HepG2 (cell line): ENCODE results near the gene LRRC51. TPM values are rescaled to one million over a fixed set of nuclear protein-coding genes. Genes with fewer than 3 reads are reported as not detected.
A peak's percentile ranks its signal among the peaks of the same experiment; 100 is the strongest.

Source experiments
- AKAP8 ChIP-seq: sonication (generic); formaldehyde crosslinking; IDR thresholded peaks from 2 replicates; pipeline ENCODE4 v1.5.1; 2020; ENCODE audit warnings: mild to moderate bottlenecking, missing genetic modification reagents
- CHCHD3 ChIP-seq: sonication (generic); formaldehyde crosslinking; IDR thresholded peaks from 2 replicates; pipeline ENCODE4 v1.8.0; 2022; ENCODE audit warnings: mild to moderate bottlenecking, missing genetic modification reagents, moderate library complexity
- ELF4 ChIP-seq: sonication (generic); formaldehyde crosslinking; IDR thresholded peaks from 2 replicates; pipeline ENCODE4 v1.5.0; 2020; ENCODE audit warnings: missing genetic modification reagents, mild to moderate bottlenecking, moderate library complexity, borderline replicate concordance
- FOXA1 ChIP-seq, 2 experiments: fragments of 450-650 bp in 1 of 2; sonication (generic) in 1 of 2; formaldehyde crosslinking in 1 of 2; IDR thresholded peaks; 2 replicates each; pipeline versions ENCODE4 v1.4.0 to v1.6.1; 2016 to 2020; ENCODE audit warnings: missing genetic modification reagents in 1 of 2
- GMEB2 ChIP-seq: IDR thresholded peaks from 2 replicates; pipeline ENCODE4 v1.6.1; 2016; ENCODE audit warnings: missing biosample characterization, missing genetic modification reagents, low read depth
- GRHL1 ChIP-seq: sonication (generic); formaldehyde crosslinking; conservative IDR thresholded peaks from 2 replicates; pipeline ENCODE4 v1.8.0; 2022; ENCODE audit warnings: missing genetic modification reagents
- ISX ChIP-seq: sonication (generic); formaldehyde crosslinking; conservative IDR thresholded peaks from 2 replicates; pipeline ENCODE4 v1.5.0; 2020; ENCODE audit warnings: missing genetic modification reagents
- MNT ChIP-seq: fragments of 450-650 bp; IDR thresholded peaks from 2 replicates; pipeline ENCODE4 v1.6.1; 2016
- MXI1 ChIP-seq: IDR thresholded peaks from 3 replicates; pipeline ENCODE4 v1.6.1; 2012; ENCODE audit warnings: low read depth, low read length, inconsistent platforms, borderline replicate concordance
- REPIN1 ChIP-seq: sonication (generic); formaldehyde crosslinking; IDR thresholded peaks from 2 replicates; pipeline ENCODE4 v1.8.0; 2022; ENCODE audit warnings: missing genetic modification reagents, low read depth, mild to moderate bottlenecking, borderline replicate concordance
- SNAPC2 ChIP-seq: sonication (generic); formaldehyde crosslinking; IDR thresholded peaks from 2 replicates; pipeline ENCODE4 v1.8.1; 2022; ENCODE audit warnings: mild to moderate bottlenecking, missing genetic modification reagents
- SPEN ChIP-seq: sonication (generic); formaldehyde crosslinking; IDR thresholded peaks from 2 replicates; pipeline ENCODE4 v1.5.1; 2020; ENCODE audit warnings: low read depth, mild to moderate bottlenecking, missing genetic modification reagents
- TBX3 ChIP-seq: fragments of 450-650 bp; IDR thresholded peaks from 2 replicates; pipeline ENCODE4 v1.6.1; 2017; ENCODE audit warnings: antibody characterized with exemption, mild to moderate bottlenecking, inconsistent platforms, borderline replicate concordance
- ZMYM3 ChIP-seq: sonication (generic); formaldehyde crosslinking; IDR thresholded peaks from 2 replicates; pipeline ENCODE4 v1.5.1; 2020; ENCODE audit warnings: mild to moderate bottlenecking, missing genetic modification reagents
- ZNF451 ChIP-seq: sonication (generic); formaldehyde crosslinking; IDR thresholded peaks from 2 replicates; pipeline ENCODE4 v1.5.0; 2020; ENCODE audit warnings: mild to moderate bottlenecking, missing genetic modification reagents
- ZNF7 ChIP-seq: IDR thresholded peaks from 2 replicates; pipeline ENCODE4 v1.6.1; 2016; ENCODE audit warnings: missing biosample characterization, missing genetic modification reagents
- polyA plus RNA-seq, 8 experiments: library from polyadenylated mRNA; depleted of rRNA in 3 of 8; stranded (reverse) in 7 of 8; unstranded in 1 of 8; fragments of >200 nt; fragmentation: Illumina TruSeq in 4 of 8; extraction: Trizol in 4 of 8; gene quantifications; 2 replicates each; pipeline versions ENCODE4 v1.2.1 to v1.2.3, GENCODE V29; 2011 to 2016; ENCODE audit warnings: low read depth in 4 of 8, missing spikeins in 1 of 8, mixed read lengths in 1 of 8; ENCODE audit not compliant: insufficient read depth in 1 of 8
- total RNA-seq, 5 experiments: library from RNA; depleted of rRNA; stranded (reverse); fragments of >200 nt; fragmentation: Illumina TruSeq; extraction: Trizol; gene quantifications; 2 replicates each; pipeline ENCODE4 v1.2.3, GENCODE V29; 2016; ENCODE audit warnings: low read depth in 1 of 5
- TF ChIP-seq, protein P1 (sequence below): sonication (generic); formaldehyde crosslinking; conservative IDR thresholded peaks from 2 replicates; pipeline ENCODE4 v1.4.0; 2020; ENCODE audit warnings: missing genetic modification reagents
- TF ChIP-seq, protein P2 (sequence below): sonication (generic); formaldehyde crosslinking; IDR thresholded peaks from 2 replicates; pipeline ENCODE4 v1.4.0; 2020; ENCODE audit warnings: mild to moderate bottlenecking, missing genetic modification reagents
- TF ChIP-seq, protein P3 (sequence below): IDR thresholded peaks from 2 replicates; pipeline ENCODE4 v1.6.1; 2016; ENCODE audit warnings: low read depth, borderline replicate concordance

Gene LRRC51
- total and polyA plus RNA-seq, 2 of the 13 experiments (the other 11 are each of a cell fraction or from before 2014, with no cell fraction given), result 5.3 to 6.0 TPM

- TF ChIP-seq ELF4 (no peak), ZMYM3 (CRISPR knock-in tag) (no peak), GMEB2 (no peak), CHCHD3 (CRISPR knock-in tag) (no peak), ISX (no peak), SPEN (CRISPR knock-in tag) (no peak), AKAP8 (CRISPR knock-in tag) (no peak), TBX3 (no peak), ZNF7 (no peak), GRHL1 (CRISPR knock-in tag) (no peak), FOXA1 (IDR thresholded peaks at IDR 0.05) (no peak), FOXA1 (CRISPR knock-in tag; IDR thresholded peaks at IDR 0.05) (peak; percentile 57), MXI1 (no peak), REPIN1 (CRISPR knock-in tag) (no peak), MNT (no peak), SNAPC2 (CRISPR knock-in tag) (no peak), ZNF451 (CRISPR knock-in tag) (no peak)
- TF ChIP-seq, protein P1, sequence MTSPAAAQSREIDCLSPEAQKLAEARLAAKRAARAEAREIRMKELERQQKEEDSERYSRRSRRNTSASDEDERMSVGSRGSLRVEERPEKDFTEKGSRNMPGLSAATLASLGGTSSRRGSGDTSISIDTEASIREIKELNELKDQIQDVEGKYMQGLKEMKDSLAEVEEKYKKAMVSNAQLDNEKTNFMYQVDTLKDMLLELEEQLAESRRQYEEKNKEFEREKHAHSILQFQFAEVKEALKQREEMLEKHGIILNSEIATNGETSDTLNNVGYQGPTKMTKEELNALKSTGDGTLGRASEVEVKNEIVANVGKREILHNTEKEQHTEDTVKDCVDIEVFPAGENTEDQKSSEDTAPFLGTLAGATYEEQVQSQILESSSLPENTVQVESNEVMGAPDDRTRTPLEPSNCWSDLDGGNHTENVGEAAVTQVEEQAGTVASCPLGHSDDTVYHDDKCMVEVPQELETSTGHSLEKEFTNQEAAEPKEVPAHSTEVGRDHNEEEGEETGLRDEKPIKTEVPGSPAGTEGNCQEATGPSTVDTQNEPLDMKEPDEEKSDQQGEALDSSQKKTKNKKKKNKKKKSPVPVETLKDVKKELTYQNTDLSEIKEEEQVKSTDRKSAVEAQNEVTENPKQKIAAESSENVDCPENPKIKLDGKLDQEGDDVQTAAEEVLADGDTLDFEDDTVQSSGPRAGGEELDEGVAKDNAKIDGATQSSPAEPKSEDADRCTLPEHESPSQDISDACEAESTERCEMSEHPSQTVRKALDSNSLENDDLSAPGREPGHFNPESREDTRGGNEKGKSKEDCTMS (CRISPR knock-in tag), result no peak
- TF ChIP-seq, protein P2, sequence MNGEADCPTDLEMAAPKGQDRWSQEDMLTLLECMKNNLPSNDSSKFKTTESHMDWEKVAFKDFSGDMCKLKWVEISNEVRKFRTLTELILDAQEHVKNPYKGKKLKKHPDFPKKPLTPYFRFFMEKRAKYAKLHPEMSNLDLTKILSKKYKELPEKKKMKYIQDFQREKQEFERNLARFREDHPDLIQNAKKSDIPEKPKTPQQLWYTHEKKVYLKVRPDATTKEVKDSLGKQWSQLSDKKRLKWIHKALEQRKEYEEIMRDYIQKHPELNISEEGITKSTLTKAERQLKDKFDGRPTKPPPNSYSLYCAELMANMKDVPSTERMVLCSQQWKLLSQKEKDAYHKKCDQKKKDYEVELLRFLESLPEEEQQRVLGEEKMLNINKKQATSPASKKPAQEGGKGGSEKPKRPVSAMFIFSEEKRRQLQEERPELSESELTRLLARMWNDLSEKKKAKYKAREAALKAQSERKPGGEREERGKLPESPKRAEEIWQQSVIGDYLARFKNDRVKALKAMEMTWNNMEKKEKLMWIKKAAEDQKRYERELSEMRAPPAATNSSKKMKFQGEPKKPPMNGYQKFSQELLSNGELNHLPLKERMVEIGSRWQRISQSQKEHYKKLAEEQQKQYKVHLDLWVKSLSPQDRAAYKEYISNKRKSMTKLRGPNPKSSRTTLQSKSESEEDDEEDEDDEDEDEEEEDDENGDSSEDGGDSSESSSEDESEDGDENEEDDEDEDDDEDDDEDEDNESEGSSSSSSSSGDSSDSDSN (CRISPR knock-in tag), result no peak
- TF ChIP-seq, protein P3, sequence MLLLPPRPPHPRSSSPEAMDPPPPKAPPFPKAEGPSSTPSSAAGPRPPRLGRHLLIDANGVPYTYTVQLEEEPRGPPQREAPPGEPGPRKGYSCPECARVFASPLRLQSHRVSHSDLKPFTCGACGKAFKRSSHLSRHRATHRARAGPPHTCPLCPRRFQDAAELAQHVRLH (CRISPR knock-in tag), result no peak
- TF ChIP-seq, all 625 proteins: peak for 4
These were observed 31.7 kb upstream of the LRRC51 start (continued) for GRCh38 chr11:72048766-72049460.
